ENCODE data around the gene FBXO2. TPM values are rescaled to one million over a fixed set of nuclear protein-coding genes. Genes with fewer than 3 reads are reported as not detected.

The FBXO2 gene, protein sequence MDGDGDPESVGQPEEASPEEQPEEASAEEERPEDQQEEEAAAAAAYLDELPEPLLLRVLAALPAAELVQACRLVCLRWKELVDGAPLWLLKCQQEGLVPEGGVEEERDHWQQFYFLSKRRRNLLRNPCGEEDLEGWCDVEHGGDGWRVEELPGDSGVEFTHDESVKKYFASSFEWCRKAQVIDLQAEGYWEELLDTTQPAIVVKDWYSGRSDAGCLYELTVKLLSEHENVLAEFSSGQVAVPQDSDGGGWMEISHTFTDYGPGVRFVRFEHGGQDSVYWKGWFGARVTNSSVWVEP
- total RNA-seq (2021) (0.61 TPM in 1 of 2 replicates, not detected in the other), Bru-seq, nascent RNA (not detected), BruChase-seq, experiment 1, labeled RNA remaining after a 2-hour chase (percentile 20 among the genes with signal in this experiment), BruChase-seq, experiment 2, labeled RNA remaining after a 6-hour chase (not detected)
- long read RNA-seq, partial matches to known transcripts: 0 of 1 reads
- long read RNA-seq, other reads (novel, unspliced or antisense): 0 of 1 reads

DNA sequence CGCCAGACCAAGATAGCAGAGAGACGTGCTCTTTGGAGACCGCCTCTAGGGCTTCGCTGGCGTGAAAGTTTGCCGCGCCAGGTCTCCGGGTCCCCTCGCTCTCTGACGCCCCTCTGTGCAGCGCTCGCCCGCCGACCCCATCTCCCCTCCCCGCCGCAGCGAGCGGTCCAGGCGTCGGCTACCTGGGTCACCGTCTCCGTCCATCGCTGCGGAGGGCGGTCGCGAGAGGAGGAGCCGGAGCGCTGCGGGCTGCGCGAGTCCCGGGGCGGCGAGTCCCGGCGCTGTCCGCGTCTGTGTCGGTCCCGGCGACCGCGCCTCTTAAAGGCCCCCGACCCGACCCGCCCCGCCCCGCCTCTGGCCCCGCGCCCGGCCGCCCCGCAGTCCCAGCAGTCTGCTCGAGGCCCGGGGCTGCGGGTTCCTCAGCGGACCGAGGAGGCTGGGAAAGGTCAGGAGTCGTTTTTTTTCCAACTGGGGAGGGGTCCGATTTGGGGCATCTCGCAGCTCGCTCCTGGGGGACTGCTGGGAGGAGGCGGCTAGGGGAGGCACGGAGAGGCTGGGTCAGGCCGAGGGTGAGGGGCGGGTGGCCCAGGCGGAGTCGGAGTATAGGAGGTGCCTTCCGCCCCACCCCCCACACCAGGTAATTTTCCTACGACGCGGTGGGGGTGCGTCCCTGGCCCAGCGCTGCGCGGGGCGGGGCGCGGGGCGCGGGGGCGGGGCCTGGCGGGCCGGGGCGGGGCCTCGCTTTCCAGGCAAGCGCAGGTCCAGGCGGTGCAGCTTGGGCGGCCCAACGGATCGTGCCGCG, at the start of gene FBXO2, which contains the start of gene FBXO44:
Gene FBXO2, minus strand, starts transcription at position 293 of the 802 bp plus-strand sequence. Its CDS starts 89 bp downstream, at position 204.
Gene FBXO44, plus strand, starts transcription at position 741 of the 802 bp plus-strand sequence. CDS start 959 bp downstream, outside the sequence.
- H3K36me3 ChIP-seq (ENCODE audit: insufficient read depth, low read length, poor library complexity, severe bottlenecking): peaks cover 13% of the 10 kb centered on the region
- CTCF ChIA-PET: interaction anchor here (0.7 kb wide), 1 partner anchor 9 kb away, joined by 4 read pairs; no protein-coding TSS in a partner anchor
- DNase-seq (ENCODE audit: low spot score): no peak
- H3K4me1 ChIP-seq (ENCODE audit: insufficient read depth, low read length, poor library complexity, severe bottlenecking): peaks cover 22% of the 10 kb centered on the region
- no peak within 1 kb of the TSS for H3K27ac ChIP-seq (ENCODE audit: low read depth, low read length, poor library complexity, severe bottlenecking)
- peak within 1 kb of the TSS; percentile 64 for H3K4me3 ChIP-seq (ENCODE audit: low read depth, low read length, poor library complexity, severe bottlenecking)
- POLR2A ChIA-PET (ENCODE audit: low non-redundant PET): interaction anchor here (0.6 kb wide), 2 partner anchors 11 to 175 kb away, joined by 3 read pairs; partner anchors contain the start of gene DISP3
- TF ChIP-seq EZH2 (IDR thresholded peaks at IDR 0.05; ENCODE audit: borderline replicate concordance, low read depth, low read length, poor library complexity, severe bottlenecking): no peak
- TF ChIP-seq, protein P1, sequence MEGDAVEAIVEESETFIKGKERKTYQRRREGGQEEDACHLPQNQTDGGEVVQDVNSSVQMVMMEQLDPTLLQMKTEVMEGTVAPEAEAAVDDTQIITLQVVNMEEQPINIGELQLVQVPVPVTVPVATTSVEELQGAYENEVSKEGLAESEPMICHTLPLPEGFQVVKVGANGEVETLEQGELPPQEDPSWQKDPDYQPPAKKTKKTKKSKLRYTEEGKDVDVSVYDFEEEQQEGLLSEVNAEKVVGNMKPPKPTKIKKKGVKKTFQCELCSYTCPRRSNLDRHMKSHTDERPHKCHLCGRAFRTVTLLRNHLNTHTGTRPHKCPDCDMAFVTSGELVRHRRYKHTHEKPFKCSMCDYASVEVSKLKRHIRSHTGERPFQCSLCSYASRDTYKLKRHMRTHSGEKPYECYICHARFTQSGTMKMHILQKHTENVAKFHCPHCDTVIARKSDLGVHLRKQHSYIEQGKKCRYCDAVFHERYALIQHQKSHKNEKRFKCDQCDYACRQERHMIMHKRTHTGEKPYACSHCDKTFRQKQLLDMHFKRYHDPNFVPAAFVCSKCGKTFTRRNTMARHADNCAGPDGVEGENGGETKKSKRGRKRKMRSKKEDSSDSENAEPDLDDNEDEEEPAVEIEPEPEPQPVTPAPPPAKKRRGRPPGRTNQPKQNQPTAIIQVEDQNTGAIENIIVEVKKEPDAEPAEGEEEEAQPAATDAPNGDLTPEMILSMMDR (conservative IDR thresholded peaks at IDR 0.05; ENCODE audit: low read depth, low read length): no peak
- intact Hi-C loops (cut with micrococcal nuclease; ENCODE audit: unreplicated experiment): no loop called here
- no peaks in the 10 kb centered on the region for H3K27me3 ChIP-seq (replicated peaks; ENCODE audit: insufficient read depth, low read depth, low read length, poor library complexity)
- no peaks in the 10 kb centered on the region for H3K9me3 ChIP-seq (ENCODE audit: low read depth, low read length, poor library complexity, severe bottlenecking)
- BruUV-seq (replicated peaks): no TSS peak

DNA sequence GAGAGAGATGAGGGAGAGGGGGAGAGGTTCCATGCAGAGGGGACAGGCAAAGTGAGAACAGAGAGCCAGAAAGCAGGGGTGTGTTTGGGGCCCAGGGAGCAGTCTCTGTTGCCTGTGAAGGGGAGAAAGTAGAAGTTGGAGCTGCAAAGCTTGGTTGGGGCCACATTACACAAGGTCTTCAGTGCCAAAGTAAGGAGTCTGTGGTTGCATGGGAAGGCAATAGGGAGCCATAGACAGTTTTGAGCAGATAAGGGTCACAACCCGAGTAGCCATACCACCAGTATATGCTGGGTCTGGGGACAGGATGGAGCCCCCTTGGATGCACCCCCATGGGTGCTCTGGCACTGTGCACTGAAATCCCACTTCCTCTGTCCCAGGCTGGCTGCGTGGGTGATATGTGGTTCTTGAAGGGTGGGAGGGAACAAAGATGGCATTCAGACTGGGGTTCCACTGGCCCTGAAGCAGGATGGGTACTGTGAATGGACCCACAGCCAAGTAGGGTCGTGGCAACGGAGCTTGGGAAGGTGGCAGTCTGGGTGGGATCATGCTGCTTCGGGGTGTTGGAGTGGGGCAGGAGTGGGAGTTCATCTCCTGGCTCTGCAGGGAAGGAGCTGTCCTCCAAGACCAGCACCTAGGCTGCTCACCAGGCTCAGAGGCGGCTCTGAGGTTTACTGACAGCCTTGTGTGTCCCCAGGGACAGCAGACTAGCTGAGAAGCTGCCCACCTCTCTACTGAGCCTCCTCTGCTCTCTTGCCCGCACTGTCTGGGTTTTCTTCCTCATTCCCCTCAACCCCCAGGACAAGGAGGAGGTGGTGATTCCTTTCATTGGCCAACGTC, 49.3 kb upstream of the FBXO2 start:
- no peaks in the 10 kb centered on the region for H3K9me3 ChIP-seq (ENCODE audit: low read depth, low read length, poor library complexity, severe bottlenecking)
- peaks cover 60% of the 10 kb centered on the region for H3K4me1 ChIP-seq (ENCODE audit: insufficient read depth, low read length, poor library complexity, severe bottlenecking)
- ChIA-PET CTCF (no interaction called here), POLR2A (ENCODE audit: low non-redundant PET) (no interaction called here)
- TF ChIP-seq EZH2 (IDR thresholded peaks at IDR 0.05; ENCODE audit: borderline replicate concordance, low read depth, low read length, poor library complexity, severe bottlenecking): no peak
- TF ChIP-seq, protein P1 (conservative IDR thresholded peaks at IDR 0.05; ENCODE audit: low read depth, low read length): no peak
- H3K27me3 ChIP-seq (replicated peaks; ENCODE audit: insufficient read depth, low read depth, low read length, poor library complexity): no peaks in the 10 kb centered on the region
- H3K4me3 ChIP-seq (ENCODE audit: low read depth, low read length, poor library complexity, severe bottlenecking): no peak overlapping the region
- intact Hi-C loops (cut with micrococcal nuclease; ENCODE audit: unreplicated experiment): no loop called here
- no peak for DNase-seq (ENCODE audit: low spot score)
- no TSS peak for BruUV-seq (replicated peaks)
- H3K27ac ChIP-seq (ENCODE audit: low read depth, low read length, poor library complexity, severe bottlenecking): no peak overlapping the region
- H3K36me3 ChIP-seq (ENCODE audit: insufficient read depth, low read length, poor library complexity, severe bottlenecking): no peaks in the 10 kb centered on the region
